Heart left ventricle (tissue), 16 donors: ENCODE measurements around the gene PRRX2. TPM values are rescaled to one million over a fixed set of nuclear protein-coding genes. Genes with fewer than 3 reads are reported as not detected.

ENCODE experiments used
- ATAC-seq, 4 donors: fragments of 200-7000 bp; cut with Tn5 transposase; one replicate each; pipeline ENCODE4 v1.9.1; 2020 to 2022; ENCODE audit warnings: moderate library complexity in 4 of 4, mild to moderate bottlenecking in 3 of 4, moderate number of reproducible peaks in 1 of 4
- DNase-seq, 5 donors: peaks; one replicate each; pipeline ENCODE4 v3.0.0-alpha.2; 2020
- H3K27ac ChIP-seq, 12 donors: fragments of 200-600 bp; sonication (generic) in 4 of 12; one replicate each; pipeline versions ENCODE4 v1.5.0 to v1.8.0; 2016 to 2022; ENCODE audit warnings: mild to moderate bottlenecking in 2 of 12
- H3K27me3 ChIP-seq, 9 donors: fragments of 200-600 bp; sonication (generic) in 2 of 9; one replicate each; pipeline versions ENCODE4 v1.5.1 to v1.8.0; 2016 to 2022; ENCODE audit warnings: mild to moderate bottlenecking in 3 of 9
- H3K36me3 ChIP-seq, 9 donors: fragments of 200-600 bp; sonication (generic) in 2 of 9; one replicate each; pipeline versions ENCODE4 v1.5.0 to v1.8.0; 2018 to 2022; ENCODE audit warnings: mild to moderate bottlenecking in 2 of 9
- H3K4me1 ChIP-seq, 12 donors: fragments of 200-600 bp; sonication (generic) in 4 of 12; one replicate each; pipeline versions ENCODE4 v1.5.0 to v1.8.0; 2016 to 2022; ENCODE audit warnings: mild to moderate bottlenecking in 3 of 12
- H3K4me3 ChIP-seq, 12 donors: fragments of 200-600 bp; sonication (generic) in 4 of 12; one replicate each; pipeline versions ENCODE4 v1.5.0 to v1.8.0; 2017 to 2022; ENCODE audit warnings: mild to moderate bottlenecking in 9 of 12, moderate library complexity in 4 of 12
- H3K9me3 ChIP-seq, 12 donors: fragments of 200-600 bp; sonication (generic) in 4 of 12; one replicate each; pipeline versions ENCODE4 v1.5.0 to v1.8.0; 2016 to 2022; ENCODE audit warnings: mild to moderate bottlenecking in 1 of 12
- POLR2A ChIP-seq, 2 donors: fragments of 450-650 bp; IDR thresholded peaks; one replicate each; pipeline ENCODE4 v1.6.1; 2017; ENCODE audit warnings: antibody characterized with exemption in 2 of 2, mild to moderate bottlenecking in 2 of 2, moderate library complexity in 2 of 2
- WGBS, 4 donors: extraction: QIAGEN DNeasy Blood & Tissue Kit in 2 of 4; methylation state at CpG; one replicate each; pipeline versions ENCODE4 v1.1.5 to v1.1.7; 2013 to 2018; 5-methylcytosine and 5-hydroxymethylcytosine counted together
- intact Hi-C, 10 donors: fragments of 100-400 bp; cut with DNase I; formaldehyde crosslinking; loops; one replicate each; pipeline versions ENCODE4 v1.11.1 to v1.14.2; 2022
- polyA plus RNA-seq, 2 donors: library from polyadenylated mRNA; stranded (reverse); fragments of 200-250 nt; gene quantifications; one replicate each; pipeline ENCODE4 v1.2.3, GENCODE V29; 2013
- total RNA-seq, 9 donors: library from RNA; depleted of rRNA in 2 of 9; stranded (reverse); fragments of >200 nt in 2 of 9; fragmentation: NEBNext Ultra II Directional in 3 of 9; extraction: Animal tissue kit (Norgen Biotek cat#: 25700) in 3 of 9; gene quantifications; one replicate each; pipeline versions ENCODE4 v1.1.0 to v1.2.4, GENCODE V29; 2016 to 2023
- TF ChIP-seq, protein P1 (sequence below), 12 donors: fragments of 200-600 bp; sonication (generic) in 4 of 12; IDR thresholded peaks; one replicate each; pipeline versions ENCODE4 v1.5.0 to v1.8.0; 2018 to 2022; ENCODE audit warnings: antibody characterized with exemption in 12 of 12, mild to moderate bottlenecking in 5 of 12
- donor health status: ischemic (EF 13 %, LVEDD 7.1; RV severe dilation, severe dysfunction).
- donor health status: healthy with polysubstance abuse.
- donor health status: DM: no; HTN: yes; CAD: no.
- donor health status: DM: no; HTN: no; CAD: no.
- donor health status: ischemic (EF 25% LVEDD 6.9; RV normal size, moderate dysfunction).
- donor health status: ischemic (EF 25% LVEDD 5.7; RV mildly dilated, moderate dysfunction).
- donor health status: healthy.
- donor health status: DM: yes; HTN: yes; CAD: no.
- donor health status: ischemic (EF 35%, LVEDD 5.7; RV mildly dilated, moderate dysfunction).
- donor health status: nonischemic (EF 11% LVEDD 7.7; RV severe dilation, severe dysfunction).
- donor health status: DM: yes; HTN: yes; CAD: no.
- donor health status: PGD.
- donor health status: ischemic (EF 29% LVEDD 5.4; RV normal size, mild dysfunction).
- donor health status: nonischemic (EF 23%, LVEDD 6.1; RV moderate dilation, normal function).

Gene PRRX2
- total and polyA plus RNA-seq, 11 donors: 0.22 to 1.5 (median 0.75) TPM; not detected in 1

DNA sequence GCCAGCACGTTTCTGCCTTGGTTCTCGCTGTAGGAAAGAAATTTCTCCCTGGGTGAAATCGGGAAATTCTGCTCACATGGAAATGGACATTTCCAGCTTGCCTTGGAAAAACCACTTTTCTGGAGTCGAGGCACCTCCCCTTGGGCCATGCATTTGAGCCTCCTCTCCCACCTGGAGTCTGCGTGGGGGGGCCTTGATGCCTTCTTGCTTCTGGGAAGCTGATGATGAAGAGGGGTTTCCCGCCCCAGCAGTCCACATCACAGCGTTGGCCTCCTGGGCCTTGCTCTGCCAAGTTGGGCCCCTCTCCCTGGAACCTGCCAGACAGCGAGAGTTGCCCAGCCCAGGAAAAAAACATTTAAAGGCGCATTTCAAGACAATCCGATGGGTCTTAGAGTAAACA, 21.7 kb upstream of the PRRX2 start:
- Histone ChIP-seq H3K27me3 (no peaks in the 10 kb centered on the region), H3K36me3 (peaks cover 0 to 12% (median 8%) of the 10 kb centered on the region in 9 donors), H3K9me3 (no peaks in the 10 kb centered on the region), H3K4me3 (no peak overlapping the region), H3K4me1 (peaks cover 0 to 26% (median 21%) of the 10 kb centered on the region in 12 donors), H3K27ac (no peak overlapping the region)
- intact Hi-C loops: loop anchor here (2.0 to 10.0 kb wide), 7 partner anchors 81 to 141 kb away; no protein-coding TSS in a partner anchor
- ATAC-seq (no peak), DNase-seq (no peak)
- TF ChIP-seq, protein P1, sequence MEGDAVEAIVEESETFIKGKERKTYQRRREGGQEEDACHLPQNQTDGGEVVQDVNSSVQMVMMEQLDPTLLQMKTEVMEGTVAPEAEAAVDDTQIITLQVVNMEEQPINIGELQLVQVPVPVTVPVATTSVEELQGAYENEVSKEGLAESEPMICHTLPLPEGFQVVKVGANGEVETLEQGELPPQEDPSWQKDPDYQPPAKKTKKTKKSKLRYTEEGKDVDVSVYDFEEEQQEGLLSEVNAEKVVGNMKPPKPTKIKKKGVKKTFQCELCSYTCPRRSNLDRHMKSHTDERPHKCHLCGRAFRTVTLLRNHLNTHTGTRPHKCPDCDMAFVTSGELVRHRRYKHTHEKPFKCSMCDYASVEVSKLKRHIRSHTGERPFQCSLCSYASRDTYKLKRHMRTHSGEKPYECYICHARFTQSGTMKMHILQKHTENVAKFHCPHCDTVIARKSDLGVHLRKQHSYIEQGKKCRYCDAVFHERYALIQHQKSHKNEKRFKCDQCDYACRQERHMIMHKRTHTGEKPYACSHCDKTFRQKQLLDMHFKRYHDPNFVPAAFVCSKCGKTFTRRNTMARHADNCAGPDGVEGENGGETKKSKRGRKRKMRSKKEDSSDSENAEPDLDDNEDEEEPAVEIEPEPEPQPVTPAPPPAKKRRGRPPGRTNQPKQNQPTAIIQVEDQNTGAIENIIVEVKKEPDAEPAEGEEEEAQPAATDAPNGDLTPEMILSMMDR (IDR thresholded peaks at IDR 0.05): no peak
- no peak for TF ChIP-seq POLR2A (IDR thresholded peaks at IDR 0.05)
- WGBS, 4 donors: 85 to 90% (median 86%) methylated on average over 10 of the region's 10 CpGs

DNA sequence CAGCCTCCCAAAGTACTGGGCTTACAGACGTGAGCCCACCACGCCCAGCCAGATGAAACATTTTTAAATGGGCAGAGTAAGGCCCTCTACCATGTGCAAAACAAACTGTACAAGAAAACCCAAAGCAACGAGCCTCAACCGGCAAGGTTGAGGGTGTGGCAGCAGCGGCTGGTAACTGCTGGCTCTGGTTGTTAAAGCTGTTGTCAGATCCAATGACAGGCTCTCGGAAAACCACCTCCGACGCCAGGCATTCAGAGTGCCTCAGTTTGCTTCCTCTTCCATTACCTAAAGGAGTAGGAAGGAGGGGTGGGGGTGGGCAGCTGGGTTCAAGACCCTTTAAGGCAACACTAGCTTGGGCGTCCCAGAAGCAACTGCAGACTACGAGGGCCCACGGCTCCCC, 21.1 kb upstream of the PRRX2 start:
- 55 to 77% (median 69%) methylated on average over 10 to 11 of the region's 11 CpGs for WGBS, 4 donors
- intact Hi-C loops: loop anchor here in 9 of 10 donors (5.0 to 10.0 kb wide), 5 partner anchors 80 to 138 kb away; no protein-coding TSS in a partner anchor
- H3K36me3 ChIP-seq: peaks cover 0 to 5% (median under 1%) of the 10 kb centered on the region in 9 donors

DNA sequence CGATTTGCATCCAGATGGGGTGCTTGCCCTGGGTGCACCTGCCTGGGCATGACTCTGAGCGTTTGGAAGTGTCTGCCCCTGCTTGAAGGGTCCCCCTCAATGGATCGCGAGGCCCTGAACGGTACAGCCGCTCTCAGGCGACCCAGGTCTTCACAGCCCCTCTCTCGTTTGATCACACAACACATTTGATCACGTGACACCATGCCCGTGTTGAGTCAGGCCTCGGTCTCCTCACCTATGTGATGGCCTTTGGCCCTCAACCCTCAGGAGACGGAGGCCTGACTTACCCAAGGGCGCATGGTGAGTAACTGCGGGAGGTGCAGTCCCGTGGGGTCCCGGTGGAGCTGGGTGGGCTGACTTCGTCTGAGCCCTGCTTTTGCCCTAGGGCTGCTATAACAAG, 20.5 kb upstream of the PRRX2 start:
- DNase-seq (no peak), ATAC-seq (no peak)
- Histone ChIP-seq H3K4me1 (peaks cover 0 to 21% (median 17%) of the 10 kb centered on the region in 12 donors), H3K27me3 (no peaks in the 10 kb centered on the region), H3K27ac (no peak overlapping the region), H3K9me3 (no peaks in the 10 kb centered on the region), H3K4me3 (no peak overlapping the region), H3K36me3 (no peaks in the 10 kb centered on the region)
- no peak for TF ChIP-seq POLR2A (IDR thresholded peaks at IDR 0.05)
- TF ChIP-seq, protein P1 (IDR thresholded peaks at IDR 0.05): no peak
- 68 to 77% (median 74%) methylated on average over 13 to 17 of the region's 17 CpGs for WGBS, 4 donors
- intact Hi-C loops: loop anchor here (5.0 to 10.0 kb wide), 7 partner anchors 77 to 137 kb away; no protein-coding TSS in a partner anchor

More for the DNA sequence above, 21.1 kb upstream of the PRRX2 start:
- Histone ChIP-seq H3K27ac (no peak overlapping the region), H3K9me3 (no peaks in the 10 kb centered on the region), H3K4me3 (no peak overlapping the region), H3K27me3 (no peaks in the 10 kb centered on the region), H3K4me1 (peaks cover 0 to 26% (median 21%) of the 10 kb centered on the region in 12 donors)
- ATAC-seq (no peak), DNase-seq (no peak)
- no peak for TF ChIP-seq POLR2A (IDR thresholded peaks at IDR 0.05)
- TF ChIP-seq, protein P1 (IDR thresholded peaks at IDR 0.05): no peak

DNA sequence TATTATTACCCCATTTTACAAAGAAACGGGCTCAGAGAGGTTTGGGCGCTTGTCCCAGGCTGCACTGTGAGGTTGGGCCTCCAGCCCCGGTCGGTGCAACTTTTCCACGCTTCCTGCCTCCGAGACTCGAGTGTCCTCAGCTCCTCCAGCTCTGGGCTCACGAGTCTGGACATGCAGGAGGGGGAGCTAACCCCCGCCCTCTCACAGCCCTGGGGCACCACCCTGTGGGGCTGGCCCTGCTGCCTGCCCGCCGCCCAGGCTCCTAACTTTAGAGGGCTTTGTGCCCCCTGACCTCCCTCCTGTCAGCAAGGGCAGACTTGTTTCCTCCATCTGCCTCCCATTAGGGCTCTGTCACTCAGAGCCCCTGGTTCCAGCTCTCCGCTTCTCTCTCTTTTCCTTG, 19.2 kb upstream of the PRRX2 start:
- H3K36me3 ChIP-seq: no peaks in the 10 kb centered on the region
- intact Hi-C loops: loop anchor here in 5 of 10 donors (5.0 to 10.0 kb wide), 5 partner anchors 76 to 91 kb away; no protein-coding TSS in a partner anchor

More for the DNA sequence above, 19.2 kb upstream of the PRRX2 start:
- Histone ChIP-seq H3K27me3 (no peaks in the 10 kb centered on the region), H3K4me3 (no peak overlapping the region), H3K4me1 (peaks cover 0 to 8% (median 4%) of the 10 kb centered on the region in 12 donors), H3K27ac (no peak overlapping the region), H3K9me3 (no peaks in the 10 kb centered on the region)
- TF ChIP-seq POLR2A (IDR thresholded peaks at IDR 0.05): no peak
- DNase-seq: no peak
- ATAC-seq: no peak
- WGBS, 4 donors: 80 to 84% (median 80%) methylated on average over 12 of the region's 12 CpGs
